Middle frontal gyrus (tissue), 1 donor: ENCODE data around the gene MAML1.
"Not testable (repeated sequence)": the region's sequence is repeated elsewhere in the genome, so short reads cannot be mapped to it uniquely, and the experiment has no call there.

Source experiments
- DNase-seq: peaks from one replicate; pipeline ENCODE4 v3.0.0-alpha.2; 2015; ENCODE audit warnings: low spot score; ENCODE audit errors: extremely low spot score

The MAML1 gene

GRCh38 chr5:179768326-179769085, 35.9 kb downstream of the MAML1 start:
- no peak for DNase-seq

GRCh38 chr5:179769271-179769670, 36.6 kb downstream of the MAML1 start:
- no peak for DNase-seq

- no peak for DNase-seq
Observed at GRCh38 chr5:179769796-179770195, 37.2 kb downstream of the MAML1 start.

GRCh38 chr5:179771311-179771895, 38.8 kb downstream of the MAML1 start:
- no peak for DNase-seq

- no peak for DNase-seq
Observed at GRCh38 chr5:179772351-179772750, 39.7 kb downstream of the MAML1 start.

- DNase-seq, result no peak
Observed at GRCh38 chr5:179773686-179774040, 41.0 kb downstream of the MAML1 start.

- no peak for DNase-seq
Observed at GRCh38 chr5:179774442-179774841, 41.8 kb downstream of the MAML1 start.

- no peak for DNase-seq
Observed at GRCh38 chr5:179776411-179776938, 43.9 kb downstream of the MAML1 start.

- DNase-seq, result no peak
Observed at GRCh38 chr5:179777456-179777855, 44.8 kb downstream of the MAML1 start.

GRCh38 chr5:179777909-179778308, 45.3 kb downstream of the MAML1 start:
- no peak for DNase-seq

- DNase-seq, result no peak
Observed at GRCh38 chr5:179778591-179778990, 46.0 kb downstream of the MAML1 start.

GRCh38 chr5:179779826-179780225, 47.2 kb downstream of the MAML1 start:
- DNase-seq, result no peak

- no peak for DNase-seq
Observed at GRCh38 chr5:179780362-179780761, 47.7 kb downstream of the MAML1 start.

- DNase-seq, result no peak
Observed at GRCh38 chr5:179781846-179782245, 49.2 kb downstream of the MAML1 start.

GRCh38 chr5:179783128-179783527, 50.5 kb downstream of the MAML1 start:
- DNase-seq, result no peak

- no peak for DNase-seq
Observed at GRCh38 chr5:179786861-179787260, 54.2 kb downstream of the MAML1 start.

GRCh38 chr5:179788193-179788854, 55.7 kb downstream of the MAML1 start:
- no peak for DNase-seq

- not testable (repeated sequence) for DNase-seq
Observed at GRCh38 chr5:179789278-179789677, 56.7 kb downstream of the MAML1 start.

- no peak for DNase-seq
Observed at GRCh38 chr5:179791881-179792611, 59.4 kb downstream of the MAML1 start.

GRCh38 chr5:179792612-179793467, 60.2 kb downstream of the MAML1 start:
- DNase-seq, result no peak
